OCI-LY3 (cell line): ENCODE results near the gene MIER2.

Experiments
- H2AFZ ChIP-seq: fragments of 200-600, 300-600 bp; shearing (Covaris generic); 2 replicates; pipeline ENCODE4 v1.6.0; 2014; ENCODE audit warnings: antibody characterized with exemption, low read depth, low read length
- H3K27ac ChIP-seq: fragments of 200-600, 300-600 bp; sonication (generic); 2 replicates; pipeline ENCODE4 v1.5.1; 2014; ENCODE audit warnings: mild to moderate bottlenecking, low read length, moderate library complexity, mixed read lengths
- H3K27me3 ChIP-seq: fragments of 200-600, 300-600 bp; sonication (generic); 2 replicates; pipeline ENCODE4 v1.6.1; 2014; ENCODE audit warnings: low read depth, low read length, mixed read lengths
- H3K36me3 ChIP-seq: fragments of 200-600, 300-600 bp; sonication (generic); replicated peaks from 2 replicates; pipeline ENCODE3; 2014; ENCODE audit warnings: low read depth, low read length, mixed read lengths
- H3K4me1 ChIP-seq: fragments of 300-600, 200-600 bp; sonication (generic); 2 replicates; pipeline ENCODE4 v1.6.1; 2014; ENCODE audit warnings: low read length, mixed read lengths
- H3K4me2 ChIP-seq: fragments of 200-600, 300-600 bp; sonication (generic); 2 replicates; pipeline ENCODE4 v1.6.1; 2014; ENCODE audit warnings: low read length, mixed read lengths
- H3K4me3 ChIP-seq: fragments of 300-600, 200-600 bp; sonication (generic); 2 replicates; pipeline ENCODE4 v1.5.1; 2014; ENCODE audit warnings: antibody characterized with exemption, mild to moderate bottlenecking, low read length, moderate library complexity
- H3K79me2 ChIP-seq: fragments of 300-600, 200-600 bp; shearing (Covaris generic); 2 replicates; pipeline ENCODE4 v1.6.1; 2014; ENCODE audit warnings: mild to moderate bottlenecking, low read length, mixed read lengths
- H3K9ac ChIP-seq: fragments of 300-600, 200-600 bp; shearing (Covaris generic); 2 replicates; pipeline ENCODE4 v1.6.0; 2014; ENCODE audit warnings: mild to moderate bottlenecking, low read length, moderate library complexity
- H3K9me3 ChIP-seq: fragments of 200-600, 300-600 bp; shearing (Covaris generic); 2 replicates; pipeline ENCODE4 v1.6.1; 2014; ENCODE audit warnings: low read length, mixed read lengths; ENCODE audit not compliant: insufficient read depth
- H4K20me1 ChIP-seq: fragments of 200-600, 300-600 bp; sonication (generic); 2 replicates; pipeline ENCODE4 v1.6.1; 2016; ENCODE audit warnings: low read length, mixed read lengths; ENCODE audit not compliant: insufficient read depth
- EZH2phosphoT487 ChIP-seq: fragments of 200-600 bp; shearing (Covaris generic); IDR thresholded peaks from 2 replicates; pipeline ENCODE4 v1.6.1; 2018; ENCODE audit warnings: antibody characterized with exemption, mixed run types, low read depth
- TF ChIP-seq, protein P1 (sequence below): fragments of 200-600, 300-600 bp; sonication (generic); IDR thresholded peaks from 2 replicates; pipeline ENCODE4 v1.5.1; 2014; ENCODE audit warnings: antibody characterized with exemption, low read length, low read depth

Gene MIER2

GRCh38 chr19:335486-336066 is 9.0 kb downstream of the MIER2 start:
- H3K9ac ChIP-seq = no peak overlapping the region
- H2AFZ ChIP-seq = no peak overlapping the region
- H3K4me1 ChIP-seq = no peaks in the 10 kb centered on the region
- peaks cover 6% of the 10 kb centered on the region; the same call in 1 of the 2 replicates for H3K27me3 ChIP-seq
- no peaks in the 10 kb centered on the region; the same call in 1 of the 2 replicates for H3K9me3 ChIP-seq
- H3K4me3 ChIP-seq = no peak overlapping the region
- no peak overlapping the region for H3K27ac ChIP-seq
- H3K36me3 ChIP-seq = no peaks in the 10 kb centered on the region
- no peak for TF ChIP-seq EZH2phosphoT487
- TF ChIP-seq, protein P1, sequence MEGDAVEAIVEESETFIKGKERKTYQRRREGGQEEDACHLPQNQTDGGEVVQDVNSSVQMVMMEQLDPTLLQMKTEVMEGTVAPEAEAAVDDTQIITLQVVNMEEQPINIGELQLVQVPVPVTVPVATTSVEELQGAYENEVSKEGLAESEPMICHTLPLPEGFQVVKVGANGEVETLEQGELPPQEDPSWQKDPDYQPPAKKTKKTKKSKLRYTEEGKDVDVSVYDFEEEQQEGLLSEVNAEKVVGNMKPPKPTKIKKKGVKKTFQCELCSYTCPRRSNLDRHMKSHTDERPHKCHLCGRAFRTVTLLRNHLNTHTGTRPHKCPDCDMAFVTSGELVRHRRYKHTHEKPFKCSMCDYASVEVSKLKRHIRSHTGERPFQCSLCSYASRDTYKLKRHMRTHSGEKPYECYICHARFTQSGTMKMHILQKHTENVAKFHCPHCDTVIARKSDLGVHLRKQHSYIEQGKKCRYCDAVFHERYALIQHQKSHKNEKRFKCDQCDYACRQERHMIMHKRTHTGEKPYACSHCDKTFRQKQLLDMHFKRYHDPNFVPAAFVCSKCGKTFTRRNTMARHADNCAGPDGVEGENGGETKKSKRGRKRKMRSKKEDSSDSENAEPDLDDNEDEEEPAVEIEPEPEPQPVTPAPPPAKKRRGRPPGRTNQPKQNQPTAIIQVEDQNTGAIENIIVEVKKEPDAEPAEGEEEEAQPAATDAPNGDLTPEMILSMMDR = no peak
- H3K79me2 ChIP-seq = no peaks in the 10 kb centered on the region
- no peak overlapping the region for H3K4me2 ChIP-seq
- no peaks in the 10 kb centered on the region for H4K20me1 ChIP-seq

DNA sequence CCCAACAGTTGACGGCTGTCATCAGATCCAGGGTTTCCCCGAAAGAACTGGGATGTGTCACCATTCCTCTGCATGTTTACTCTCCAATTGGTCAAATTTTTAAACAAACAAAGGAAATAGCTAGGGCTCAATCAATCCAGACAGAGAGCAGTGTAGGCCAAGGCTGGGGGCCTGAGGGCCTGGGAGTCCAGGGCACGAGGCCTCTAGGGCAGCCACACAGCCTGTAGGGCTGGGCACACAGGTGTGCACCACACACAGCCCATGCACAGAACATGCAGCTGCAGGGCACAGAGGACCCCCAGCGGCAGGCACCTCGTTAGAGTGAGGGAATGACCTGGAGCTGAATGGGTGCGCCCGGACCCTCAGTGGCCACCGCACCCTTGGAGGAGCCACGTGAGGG is 9.5 kb downstream of the MIER2 start:
- H3K4me1 ChIP-seq = no peaks in the 10 kb centered on the region
- H3K4me3 ChIP-seq = no peak overlapping the region
- H4K20me1 ChIP-seq = no peaks in the 10 kb centered on the region
- no peak overlapping the region for H3K27ac ChIP-seq
- no peaks in the 10 kb centered on the region for H3K36me3 ChIP-seq
- H3K9ac ChIP-seq = no peak overlapping the region
- no peak overlapping the region for H2AFZ ChIP-seq
- H3K79me2 ChIP-seq = no peaks in the 10 kb centered on the region
- H3K4me2 ChIP-seq = no peak overlapping the region
- H3K27me3 ChIP-seq = peaks cover 6% of the 10 kb centered on the region; the same call in 1 of the 2 replicates
- H3K9me3 ChIP-seq = no peaks in the 10 kb centered on the region; the same call in 1 of the 2 replicates
- TF ChIP-seq EZH2phosphoT487 = no peak
- TF ChIP-seq, protein P1 = no peak

- H3K4me1 ChIP-seq = no peaks in the 10 kb centered on the region
- H3K9me3 ChIP-seq = no peaks in the 10 kb centered on the region; the same call in 1 of the 2 replicates
- no peak overlapping the region for H3K27ac ChIP-seq
- H4K20me1 ChIP-seq = no peaks in the 10 kb centered on the region
- no peak for TF ChIP-seq EZH2phosphoT487
- TF ChIP-seq, protein P1 = no peak
- no peaks in the 10 kb centered on the region for H3K79me2 ChIP-seq
- H3K4me3 ChIP-seq = no peak overlapping the region
- no peak overlapping the region for H3K4me2 ChIP-seq
- H3K36me3 ChIP-seq = no peaks in the 10 kb centered on the region
- H3K9ac ChIP-seq = no peak overlapping the region
- no peak overlapping the region for H2AFZ ChIP-seq
- H3K27me3 ChIP-seq = peaks cover 3% of the 10 kb centered on the region; the same call in 1 of the 2 replicates
Measured at GRCh38 chr19:334296-335071, 10.1 kb downstream of the MIER2 start.

DNA sequence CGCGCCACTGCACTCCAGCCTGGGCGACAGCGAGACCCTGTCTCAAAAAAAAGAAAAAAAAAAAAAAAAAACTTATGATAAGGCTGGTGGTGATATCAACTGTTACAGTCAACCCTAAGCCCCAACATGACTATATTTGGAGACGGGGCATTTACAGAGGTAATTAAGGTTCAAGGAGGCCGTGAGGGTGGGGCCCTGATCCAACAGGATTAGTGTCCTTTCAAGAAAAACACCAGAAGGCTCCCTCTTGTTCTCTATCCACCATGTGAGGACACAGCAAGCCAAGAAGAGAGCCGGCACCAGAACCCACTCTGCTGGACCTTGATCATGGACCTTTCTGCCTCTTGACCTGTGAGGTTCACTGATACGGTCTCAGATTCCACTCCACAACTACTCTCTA is 14.1 kb downstream of the MIER2 start:
- Histone ChIP-seq H4K20me1 (no peaks in the 10 kb centered on the region), H3K9me3 (no peaks in the 10 kb centered on the region; the same call in 1 of the 2 replicates), H2AFZ (no peak overlapping the region), H3K27ac (no peak overlapping the region), H3K9ac (no peak overlapping the region), H3K36me3 (no peaks in the 10 kb centered on the region), H3K79me2 (no peaks in the 10 kb centered on the region), H3K4me3 (no peak overlapping the region), H3K4me2 (no peak overlapping the region), H3K4me1 (no peaks in the 10 kb centered on the region), H3K27me3 (no peaks in the 10 kb centered on the region)
- TF ChIP-seq, protein P1 = no peak
- TF ChIP-seq EZH2phosphoT487 = no peak
